Measurements from ENCODE around the gene ABLIM2.
"Not testable (repeated sequence)": the region's sequence is repeated elsewhere in the genome, so short reads cannot be mapped to it uniquely, and the experiment has no call there.

ABLIM2 gene

DNA sequence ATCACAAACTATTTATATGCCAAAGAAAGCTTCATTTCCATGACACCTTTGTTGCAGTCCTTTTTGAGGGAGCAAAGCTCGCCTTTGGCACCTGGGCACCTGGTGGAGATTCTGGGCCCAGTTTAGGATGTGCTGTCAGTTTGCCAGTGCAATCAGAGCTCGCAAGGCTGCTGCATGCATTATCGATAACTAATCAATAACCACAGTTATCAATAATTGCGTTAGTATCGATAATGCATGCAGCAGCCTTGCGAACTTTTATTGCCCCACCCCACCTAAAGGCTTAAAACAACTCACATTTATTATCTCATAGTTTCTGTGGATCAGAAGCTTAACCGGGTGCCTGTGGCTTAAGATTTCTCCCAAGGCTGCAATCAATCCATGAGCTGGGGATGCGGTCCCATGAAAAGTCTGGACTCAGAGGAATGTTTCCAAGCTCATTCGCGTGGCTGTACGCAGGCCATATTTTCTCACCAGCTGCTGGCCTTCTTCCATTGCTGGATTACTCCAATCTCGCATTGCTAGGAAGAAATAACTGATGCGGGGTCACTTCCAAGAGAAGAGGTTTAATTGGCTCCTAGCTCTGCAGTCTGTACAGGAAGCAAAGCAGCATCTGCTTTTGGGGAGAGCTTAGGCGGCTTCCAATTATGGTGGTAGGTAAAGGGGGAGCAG is 212.8 kb downstream of the ABLIM2 start:
- no peak overlapping the region for H3K9ac ChIP-seq (ENCODE audit: low read length)
- peaks cover 77% of the 10 kb centered on the region for H3K27me3 ChIP-seq (replicated peaks; ENCODE audit: insufficient read depth, low read length)
- H2AFZ ChIP-seq (ENCODE audit: low read length), result no peak overlapping the region
- H4K20me1 ChIP-seq (ENCODE audit: insufficient read depth, low read length), result no peaks in the 10 kb centered on the region
- no peak for DNase-seq
- no peaks in the 10 kb centered on the region for H3K9me2 ChIP-seq (replicated peaks; ENCODE audit: insufficient read depth, low read length)
- no peaks in the 10 kb centered on the region for H3F3A ChIP-seq (ENCODE audit: insufficient read depth, low read length)
- H3K9me3 ChIP-seq (replicated peaks; ENCODE audit: insufficient read depth, low read length), result no peaks in the 10 kb centered on the region
- H3K27ac ChIP-seq (ENCODE audit: low read length), result no peak overlapping the region
- no peaks in the 10 kb centered on the region for H3K4me1 ChIP-seq (ENCODE audit: low read length)
- H3K4me2 ChIP-seq (ENCODE audit: low read depth, low read length), result no peak overlapping the region
- H3K36me3 ChIP-seq (replicated peaks; ENCODE audit: insufficient read depth, low read length), result no peaks in the 10 kb centered on the region
- no peak overlapping the region for H3K4me3 ChIP-seq (ENCODE audit: low read length)
- H3K79me2 ChIP-seq (ENCODE audit: low read length), result no peaks in the 10 kb centered on the region
- TF ChIP-seq EZH2 (optimal IDR thresholded peaks at IDR 0.05; ENCODE audit: low read depth, low read length) (no peak), EZH2phosphoT487 (IDR thresholded peaks at IDR 0.05; ENCODE audit: low read length) (no peak)
- TF ChIP-seq, protein P1, sequence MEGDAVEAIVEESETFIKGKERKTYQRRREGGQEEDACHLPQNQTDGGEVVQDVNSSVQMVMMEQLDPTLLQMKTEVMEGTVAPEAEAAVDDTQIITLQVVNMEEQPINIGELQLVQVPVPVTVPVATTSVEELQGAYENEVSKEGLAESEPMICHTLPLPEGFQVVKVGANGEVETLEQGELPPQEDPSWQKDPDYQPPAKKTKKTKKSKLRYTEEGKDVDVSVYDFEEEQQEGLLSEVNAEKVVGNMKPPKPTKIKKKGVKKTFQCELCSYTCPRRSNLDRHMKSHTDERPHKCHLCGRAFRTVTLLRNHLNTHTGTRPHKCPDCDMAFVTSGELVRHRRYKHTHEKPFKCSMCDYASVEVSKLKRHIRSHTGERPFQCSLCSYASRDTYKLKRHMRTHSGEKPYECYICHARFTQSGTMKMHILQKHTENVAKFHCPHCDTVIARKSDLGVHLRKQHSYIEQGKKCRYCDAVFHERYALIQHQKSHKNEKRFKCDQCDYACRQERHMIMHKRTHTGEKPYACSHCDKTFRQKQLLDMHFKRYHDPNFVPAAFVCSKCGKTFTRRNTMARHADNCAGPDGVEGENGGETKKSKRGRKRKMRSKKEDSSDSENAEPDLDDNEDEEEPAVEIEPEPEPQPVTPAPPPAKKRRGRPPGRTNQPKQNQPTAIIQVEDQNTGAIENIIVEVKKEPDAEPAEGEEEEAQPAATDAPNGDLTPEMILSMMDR (IDR thresholded peaks at IDR 0.05; ENCODE audit: low read length), result no peak

DNA sequence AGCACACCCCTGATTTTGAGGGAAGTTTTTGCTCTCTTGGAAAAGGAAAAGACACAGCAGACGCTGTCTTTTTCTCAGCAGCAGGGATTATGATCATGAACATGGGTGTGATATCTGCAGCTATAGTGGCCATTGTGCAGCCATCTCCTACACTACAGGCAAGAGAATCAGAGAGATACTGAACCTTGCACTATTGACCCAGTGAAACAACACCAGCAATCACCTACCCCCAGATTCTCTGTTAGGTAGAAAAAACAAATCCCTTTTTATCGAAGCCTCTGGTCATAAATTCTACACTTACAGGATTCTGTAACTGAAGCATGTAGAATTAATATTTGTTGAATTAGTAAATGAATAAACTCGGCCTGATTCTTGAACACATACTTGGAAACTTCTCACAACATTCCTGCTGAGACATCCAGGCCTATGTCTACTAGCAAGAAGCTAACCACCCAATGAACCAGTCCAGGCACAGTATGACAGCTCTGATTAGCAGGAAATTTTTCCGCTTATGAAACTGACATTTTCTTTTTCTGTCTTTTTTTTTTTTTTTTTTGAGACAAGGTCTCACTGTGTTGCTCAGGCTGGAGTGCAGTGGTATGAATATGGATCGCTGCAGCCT is 213.9 kb downstream of the ABLIM2 start:
- Histone ChIP-seq H2AFZ (ENCODE audit: low read length) (no peak overlapping the region), H3K9me2 (replicated peaks; ENCODE audit: insufficient read depth, low read length) (no peaks in the 10 kb centered on the region), H3K27me3 (replicated peaks; ENCODE audit: insufficient read depth, low read length) (peaks cover 66% of the 10 kb centered on the region), H3K4me2 (ENCODE audit: low read depth, low read length) (no peak overlapping the region), H3K27ac (ENCODE audit: low read length) (no peak overlapping the region), H4K20me1 (ENCODE audit: insufficient read depth, low read length) (no peaks in the 10 kb centered on the region), H3K4me1 (ENCODE audit: low read length) (no peaks in the 10 kb centered on the region), H3K9ac (ENCODE audit: low read length) (no peak overlapping the region), H3K36me3 (replicated peaks; ENCODE audit: insufficient read depth, low read length) (no peaks in the 10 kb centered on the region), H3F3A (ENCODE audit: insufficient read depth, low read length) (no peaks in the 10 kb centered on the region), H3K9me3 (replicated peaks; ENCODE audit: insufficient read depth, low read length) (no peaks in the 10 kb centered on the region), H3K79me2 (ENCODE audit: low read length) (no peaks in the 10 kb centered on the region), H3K4me3 (ENCODE audit: low read length) (no peak overlapping the region)
- TF ChIP-seq, protein P1 (IDR thresholded peaks at IDR 0.05; ENCODE audit: low read length), result no peak
- TF ChIP-seq EZH2phosphoT487 (IDR thresholded peaks at IDR 0.05; ENCODE audit: low read length) (no peak), EZH2 (optimal IDR thresholded peaks at IDR 0.05; ENCODE audit: low read depth, low read length) (no peak)
- DNase-seq, result no peak

DNA sequence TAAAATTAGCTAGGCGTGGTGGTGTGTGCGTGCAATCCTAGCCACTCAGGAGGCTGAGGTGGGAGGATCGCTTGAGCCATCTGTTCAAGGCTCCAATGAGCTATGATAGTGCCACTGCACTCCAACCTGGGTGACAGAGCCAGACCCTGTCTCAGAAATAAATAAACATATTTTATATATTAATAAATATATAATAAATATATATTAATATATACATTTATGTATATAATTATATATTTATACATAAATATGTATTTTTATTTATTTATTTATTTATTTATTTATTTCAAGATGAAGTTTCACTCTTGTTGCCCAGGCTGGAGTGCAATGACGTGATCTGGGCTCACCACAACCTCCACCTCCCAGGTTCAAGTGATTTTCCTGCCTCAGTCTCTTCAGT is 214.9 kb downstream of the ABLIM2 start:
- not testable (repeated sequence) for H3K27ac ChIP-seq (ENCODE audit: low read length); H3K4me2 ChIP-seq (ENCODE audit: low read depth, low read length); H3K9me3 ChIP-seq (replicated peaks; ENCODE audit: insufficient read depth, low read length); H3K79me2 ChIP-seq (ENCODE audit: low read length); H3K9ac ChIP-seq (ENCODE audit: low read length); H3K9me2 ChIP-seq (replicated peaks; ENCODE audit: insufficient read depth, low read length); H3F3A ChIP-seq (ENCODE audit: insufficient read depth, low read length); H4K20me1 ChIP-seq (ENCODE audit: insufficient read depth, low read length); H3K4me3 ChIP-seq (ENCODE audit: low read length); H3K36me3 ChIP-seq (replicated peaks; ENCODE audit: insufficient read depth, low read length); H3K4me1 ChIP-seq (ENCODE audit: low read length); DNase-seq; H2AFZ ChIP-seq (ENCODE audit: low read length)
- H3K27me3 ChIP-seq (replicated peaks; ENCODE audit: insufficient read depth, low read length), result peaks cover 55% of the 10 kb centered on the region

DNA sequence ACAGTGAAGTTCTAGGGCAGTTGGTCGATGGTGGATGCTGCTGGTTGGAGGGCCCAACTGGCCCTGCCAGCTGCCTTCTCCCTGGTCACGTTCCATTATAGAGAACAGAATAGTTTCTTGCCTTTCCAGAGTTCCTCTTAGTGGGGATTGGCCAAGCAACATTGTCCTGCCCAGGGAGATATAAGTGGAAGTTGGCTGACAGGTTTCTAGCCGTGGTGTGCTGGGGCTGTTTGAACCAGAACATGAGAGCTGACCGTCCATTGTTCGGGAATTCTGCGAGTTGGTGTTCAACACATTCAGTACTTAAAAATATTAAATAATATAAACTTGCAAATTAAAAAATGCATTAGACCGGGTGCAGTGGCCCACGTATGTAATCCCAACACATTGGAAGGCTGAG is 215.4 kb downstream of the ABLIM2 start:
- Histone ChIP-seq H2AFZ (ENCODE audit: low read length) (no peak overlapping the region), H3K9me3 (replicated peaks; ENCODE audit: insufficient read depth, low read length) (no peaks in the 10 kb centered on the region), H3K36me3 (replicated peaks; ENCODE audit: insufficient read depth, low read length) (no peaks in the 10 kb centered on the region), H3F3A (ENCODE audit: insufficient read depth, low read length) (no peaks in the 10 kb centered on the region), H3K4me1 (ENCODE audit: low read length) (no peaks in the 10 kb centered on the region), H3K9me2 (replicated peaks; ENCODE audit: insufficient read depth, low read length) (no peaks in the 10 kb centered on the region), H3K4me3 (ENCODE audit: low read length) (no peak overlapping the region), H3K79me2 (ENCODE audit: low read length) (no peaks in the 10 kb centered on the region), H3K27ac (ENCODE audit: low read length) (no peak overlapping the region), H3K9ac (ENCODE audit: low read length) (no peak overlapping the region), H4K20me1 (ENCODE audit: insufficient read depth, low read length) (no peaks in the 10 kb centered on the region), H3K4me2 (ENCODE audit: low read depth, low read length) (no peak overlapping the region), H3K27me3 (replicated peaks; ENCODE audit: insufficient read depth, low read length) (peaks cover 55% of the 10 kb centered on the region)
- TF ChIP-seq, protein P1 (IDR thresholded peaks at IDR 0.05; ENCODE audit: low read length), result no peak
- no peak for TF ChIP-seq EZH2 (optimal IDR thresholded peaks at IDR 0.05; ENCODE audit: low read depth, low read length)
- no peak for TF ChIP-seq EZH2phosphoT487 (IDR thresholded peaks at IDR 0.05; ENCODE audit: low read length)
- DNase-seq, result no peak
